ENCODE data around the gene TUT1. TPM values are rescaled to one million over a fixed set of nuclear protein-coding genes. Genes with fewer than 3 reads are reported as not detected.
A peak's percentile ranks its signal among the peaks of the same experiment; 100 is the strongest.

Gene TUT1
- total RNA-seq, 1 experiment from 2014 or later: 26.0 TPM

GRCh38 chr11:62612366-62613290 is 21.3 kb upstream of the TUT1 start, which contains the start of the genes EML3 and ROM1:
EML3 (minus strand) TSS chr11:62612775; CDS start chr11:62612457, 318 bp downstream.
ROM1 (plus strand) TSS chr11:62613257; CDS start chr11:62613282, 25 bp downstream.
- H3K27me3 Mint-ChIP-seq (ENCODE audit: insufficient read depth, unreplicated experiment): no peaks in the 10 kb centered on the region
- ChIA-PET CTCF (interaction anchor here (0.6 to 4.2 kb wide), 18 partner anchors 8 to 220 kb away, joined by 3 to 39 read pairs (median 5); partner anchors contain the start of genes B3GAT3, MTA2 and TUT1), POLR2A (interaction anchor here (0.6 to 8.4 kb wide), 20 partner anchors 9 to 1074 kb away, joined by 3 to 98 read pairs (median 4); partner anchors contain the start of genes B3GAT3, C11orf98, CSKMT and INTS5)
- peaks cover 15% of the 10 kb centered on the region for H3K4me1 Mint-ChIP-seq (ENCODE audit: insufficient read depth, unreplicated experiment)
- peak; percentile 89 for DNase-seq (ENCODE audit: unreplicated experiment)
- intact Hi-C loops (cut with micrococcal nuclease): loop anchor here (2.0 to 5.0 kb wide), 4 partner anchors 20 to 82 kb away; partner anchors contain the start of genes EEF1G and GANAB
- peak within 1 kb of the TSS; percentile 80 for H3K27ac Mint-ChIP-seq (ENCODE audit: low read depth, unreplicated experiment)
- peaks cover 31% of the 10 kb centered on the region for H3K36me3 Mint-ChIP-seq (ENCODE audit: insufficient read depth, unreplicated experiment)
- H3K4me3 Mint-ChIP-seq (ENCODE audit: unreplicated experiment): peak within 1 kb of the TSS; percentile 90
- no TSS peak for BruUV-seq (replicated peaks)
- no peaks in the 10 kb centered on the region for H3K9me3 Mint-ChIP-seq (ENCODE audit: unreplicated experiment)
- TF ChIP-seq CTCF (IDR thresholded peaks at IDR 0.05; ENCODE audit: unreplicated experiment): peak; percentile 100

- H3K27me3 Mint-ChIP-seq (ENCODE audit: insufficient read depth, unreplicated experiment): no peaks in the 10 kb centered on the region
- DNase-seq (ENCODE audit: unreplicated experiment): peak; percentile 56
- H3K27ac Mint-ChIP-seq (ENCODE audit: low read depth, unreplicated experiment): peak overlapping the region; percentile 80
- H3K4me3 Mint-ChIP-seq (ENCODE audit: unreplicated experiment): peak overlapping the region; percentile 90
- no peaks in the 10 kb centered on the region for H3K9me3 Mint-ChIP-seq (ENCODE audit: unreplicated experiment)
- H3K36me3 Mint-ChIP-seq (ENCODE audit: insufficient read depth, unreplicated experiment): peaks cover 37% of the 10 kb centered on the region
- intact Hi-C loops (cut with micrococcal nuclease): loop anchor here (2.0 to 5.0 kb wide), 4 partner anchors 19 to 83 kb away; partner anchors contain the start of genes EEF1G and GANAB
- peaks cover 17% of the 10 kb centered on the region for H3K4me1 Mint-ChIP-seq (ENCODE audit: insufficient read depth, unreplicated experiment)
- no TSS peak for BruUV-seq (replicated peaks)
- CTCF ChIA-PET: interaction anchor here (0.6 to 4.2 kb wide), 18 partner anchors 8 to 217 kb away, joined by 3 to 39 read pairs (median 4); partner anchors contain the start of genes B3GAT3, MTA2 and TUT1
- POLR2A ChIA-PET: interaction anchor here (0.6 to 8.4 kb wide), 19 partner anchors 10 to 229 kb away, joined by 3 to 98 read pairs (median 4); partner anchors contain the start of genes B3GAT3, C11orf98, CSKMT and EEF1G
- TF ChIP-seq CTCF (IDR thresholded peaks at IDR 0.05; ENCODE audit: unreplicated experiment): no peak
Observed at GRCh38 chr11:62611705-62612365, 20.5 kb upstream of the TUT1 start.

- no peak for DNase-seq (ENCODE audit: unreplicated experiment)
- Mint-ChIP-seq H3K27ac (ENCODE audit: low read depth, unreplicated experiment) (peak overlapping the region; percentile 80), H3K4me3 (ENCODE audit: unreplicated experiment) (peak overlapping the region; percentile 90), H3K9me3 (ENCODE audit: unreplicated experiment) (no peaks in the 10 kb centered on the region), H3K4me1 (ENCODE audit: insufficient read depth, unreplicated experiment) (peaks cover 17% of the 10 kb centered on the region), H3K27me3 (ENCODE audit: insufficient read depth, unreplicated experiment) (no peaks in the 10 kb centered on the region), H3K36me3 (ENCODE audit: insufficient read depth, unreplicated experiment) (peaks cover 36% of the 10 kb centered on the region)
- ChIA-PET POLR2A (interaction anchor here (0.6 to 8.4 kb wide), 19 partner anchors 10 to 230 kb away, joined by 3 to 98 read pairs (median 4); partner anchors contain the start of genes B3GAT3, C11orf98, CSKMT and EEF1G), CTCF (interaction anchor here (0.6 to 4.2 kb wide), 18 partner anchors 7 to 293 kb away, joined by 3 to 39 read pairs (median 3); partner anchors contain the start of genes B3GAT3, MTA2 and TUT1)
- no peak for TF ChIP-seq CTCF (IDR thresholded peaks at IDR 0.05; ENCODE audit: unreplicated experiment)
- intact Hi-C loops (cut with micrococcal nuclease): loop anchor here (5.0 kb wide), 2 partner anchors 36 to 39 kb away; partner anchors contain the start of genes EEF1G and GANAB
- BruUV-seq (replicated peaks): TSS peak; percentile 4
Observed at GRCh38 chr11:62610814-62611704, 19.7 kb upstream of the TUT1 start.

All from MCF 10A (cell line).